ENCODE measurements around the gene BLNK.

Gene BLNK

GRCh38 chr10:96283756-96284155 is 12.4 kb upstream of the BLNK start:
- H3K36me3 ChIP-seq (ENCODE audit: insufficient read depth, low read length), result no peaks in the 10 kb centered on the region
- H2AFZ ChIP-seq (ENCODE audit: low read depth, low read length), result no peak overlapping the region
- no peak for TF ChIP-seq EZH2 (IDR thresholded peaks at IDR 0.05; ENCODE audit: borderline replicate concordance, low read depth, low read length, severe bottlenecking)
- TF ChIP-seq CTCF (IDR thresholded peaks at IDR 0.05; ENCODE audit: borderline replicate concordance, extremely low read depth, low read length, poor library complexity, severe bottlenecking), result no peak
- no peaks in the 10 kb centered on the region for H4K20me1 ChIP-seq (ENCODE audit: insufficient read depth, low read length)
- no peak overlapping the region for H3K4me3 ChIP-seq (ENCODE audit: low read depth in 1 of 2, low read length in 2 of 2)
- no peak overlapping the region for H3K27ac ChIP-seq (ENCODE audit: low read length)
- ATAC-seq (ENCODE audit: insufficient read depth, low read depth) (no peak), DNase-seq (no peak)
- no peak overlapping the region for H3K4me2 ChIP-seq (ENCODE audit: insufficient read depth, low read length)
- H3K79me2 ChIP-seq (ENCODE audit: insufficient read depth, low read length), result no peaks in the 10 kb centered on the region
- no peaks in the 10 kb centered on the region for H3K27me3 ChIP-seq (ENCODE audit: insufficient read depth, low read length, poor library complexity)
- H3K9me3 ChIP-seq (ENCODE audit: insufficient read depth, low read length, severe bottlenecking), result no peaks in the 10 kb centered on the region
- H3K4me1 ChIP-seq (ENCODE audit: insufficient read depth, low read length), result peaks cover 18% of the 10 kb centered on the region
- H3K9ac ChIP-seq (ENCODE audit: low read depth, low read length), result no peak overlapping the region

GRCh38 chr10:96283351-96283750 is 12.0 kb upstream of the BLNK start:
- Histone ChIP-seq H3K4me3 (ENCODE audit: low read depth in 1 of 2, low read length in 2 of 2) (no peak overlapping the region), H3K27me3 (ENCODE audit: insufficient read depth, low read length, poor library complexity) (no peaks in the 10 kb centered on the region), H3K4me1 (ENCODE audit: insufficient read depth, low read length) (peaks cover 14% of the 10 kb centered on the region), H3K9ac (ENCODE audit: low read depth, low read length) (no peak overlapping the region), H3K36me3 (ENCODE audit: insufficient read depth, low read length) (no peaks in the 10 kb centered on the region), H3K27ac (ENCODE audit: low read length) (no peak overlapping the region), H3K4me2 (ENCODE audit: insufficient read depth, low read length) (no peak overlapping the region), H3K79me2 (ENCODE audit: insufficient read depth, low read length) (no peaks in the 10 kb centered on the region), H2AFZ (ENCODE audit: low read depth, low read length) (no peak overlapping the region), H3K9me3 (ENCODE audit: insufficient read depth, low read length, severe bottlenecking) (no peaks in the 10 kb centered on the region), H4K20me1 (ENCODE audit: insufficient read depth, low read length) (no peaks in the 10 kb centered on the region)
- TF ChIP-seq EZH2 (IDR thresholded peaks at IDR 0.05; ENCODE audit: borderline replicate concordance, low read depth, low read length, severe bottlenecking) (no peak), CTCF (IDR thresholded peaks at IDR 0.05; ENCODE audit: borderline replicate concordance, extremely low read depth, low read length, poor library complexity, severe bottlenecking) (no peak)
- no peak for ATAC-seq (ENCODE audit: insufficient read depth, low read depth)
- no peak for DNase-seq

- no peak overlapping the region for H3K9ac ChIP-seq (ENCODE audit: low read depth, low read length)
- H3K79me2 ChIP-seq (ENCODE audit: insufficient read depth, low read length), result no peaks in the 10 kb centered on the region
- no peak overlapping the region for H2AFZ ChIP-seq (ENCODE audit: low read depth, low read length)
- H3K36me3 ChIP-seq (ENCODE audit: insufficient read depth, low read length), result no peaks in the 10 kb centered on the region
- no peaks in the 10 kb centered on the region for H4K20me1 ChIP-seq (ENCODE audit: insufficient read depth, low read length)
- H3K4me2 ChIP-seq (ENCODE audit: insufficient read depth, low read length), result no peak overlapping the region
- no peaks in the 10 kb centered on the region for H3K27me3 ChIP-seq (ENCODE audit: insufficient read depth, low read length, poor library complexity)
- no peak for ATAC-seq (ENCODE audit: insufficient read depth, low read depth)
- DNase-seq, result no peak
- no peak overlapping the region for H3K4me3 ChIP-seq (ENCODE audit: low read depth in 1 of 2, low read length in 2 of 2)
- TF ChIP-seq EZH2 (IDR thresholded peaks at IDR 0.05; ENCODE audit: borderline replicate concordance, low read depth, low read length, severe bottlenecking) (no peak), CTCF (IDR thresholded peaks at IDR 0.05; ENCODE audit: borderline replicate concordance, extremely low read depth, low read length, poor library complexity, severe bottlenecking) (no peak)
- no peaks in the 10 kb centered on the region for H3K9me3 ChIP-seq (ENCODE audit: insufficient read depth, low read length, severe bottlenecking)
- H3K4me1 ChIP-seq (ENCODE audit: insufficient read depth, low read length), result no peaks in the 10 kb centered on the region; the same call in 1 of the 2 replicates
- no peak overlapping the region for H3K27ac ChIP-seq (ENCODE audit: low read length)
These were observed 10.2 kb upstream of the BLNK start for GRCh38 chr10:96281444-96282029.

All from DND-41 (cell line).